GM12872 (cell line): ENCODE measurements around the gene RNU6-1.

Source experiments
- CTCF ChIP-seq: IDR thresholded peaks from 3 replicates; pipeline ENCODE4 v1.5.1; 2011; ENCODE audit warnings: low read depth, mild to moderate bottlenecking, low read length, moderate library complexity; ENCODE audit not compliant: insufficient read depth

RNU6-1 gene

GRCh38 chr15:67822537-67823313, 17.1 kb downstream of the RNU6-1 start:
- no peak for TF ChIP-seq CTCF

- TF ChIP-seq CTCF = no peak
Measured at GRCh38 chr15:67821784-67822440, 17.9 kb downstream of the RNU6-1 start.

GRCh38 chr15:67820992-67821783, 18.7 kb downstream of the RNU6-1 start:
- TF ChIP-seq CTCF = no peak

GRCh38 chr15:67820122-67820991, 19.5 kb downstream of the RNU6-1 start:
- no peak for TF ChIP-seq CTCF

- TF ChIP-seq CTCF = no peak
Measured at GRCh38 chr15:67819636-67820035, 20.2 kb downstream of the RNU6-1 start.

- no peak for TF ChIP-seq CTCF
Measured at GRCh38 chr15:67818464-67818863, 21.4 kb downstream of the RNU6-1 start.
